ENCODE data around the gene SLC5A8. TPM values are rescaled to one million over a fixed set of nuclear protein-coding genes. Genes with fewer than 3 reads are reported as not detected.

SLC5A8 gene
- total and polyA plus RNA-seq, 2 donors (not counting 1 experiment from before 2014, with no cell fraction given): not detected

- ATAC-seq (ENCODE audit: low read depth) (no peak), DNase-seq (no peak)
- H3K36me3 ChIP-seq (replicated peaks in 1 of 2; ENCODE audit: control extremely low read depth in 1 of 2, control insufficient read depth in 1 of 2, extremely low read depth in 1 of 2, insufficient read depth in 2 of 2, low read length in 1 of 2): no peaks in the 10 kb centered on the region
- TF ChIP-seq CTCF (IDR thresholded peaks at IDR 0.05) (no peak), EZH2 (IDR thresholded peaks at IDR 0.05; ENCODE audit: borderline replicate concordance, insufficient read depth, low read depth, low read length, poor library complexity, severe bottlenecking) (no peak)
- no peaks in the 10 kb centered on the region for H3K27me3 Mint-ChIP-seq
- H2AFZ ChIP-seq (ENCODE audit: insufficient read depth, low read depth, low read length, poor library complexity, severe bottlenecking): no peak overlapping the region
- no peak overlapping the region for H3K9ac ChIP-seq (ENCODE audit: low read length)
- no peaks in the 10 kb centered on the region for H3K4me1 Mint-ChIP-seq
- H3K9me3 ChIP-seq (ENCODE audit: control extremely low read depth in 1 of 3, control insufficient read depth in 2 of 3, insufficient read depth in 1 of 3, low read length in 2 of 3): no peaks in the 10 kb centered on the region
- no peak overlapping the region for H3K27ac Mint-ChIP-seq
- no peaks in the 10 kb centered on the region for H3K27me3 ChIP-seq (replicated peaks in 1 of 4; ENCODE audit: control extremely low read depth in 1 of 4, control insufficient read depth in 3 of 4, insufficient read depth in 4 of 4, low read length in 3 of 4)
- ChIA-PET POLR2A (no interaction called here), CTCF (no interaction called here)
- no peaks in the 10 kb centered on the region for H4K20me1 ChIP-seq (ENCODE audit: control insufficient read depth, insufficient read depth, low read length, poor library complexity, severe bottlenecking)
- H3K4me3 Mint-ChIP-seq: no peak overlapping the region
- no CpG with 5 or more reads among the region's 1 CpG for WGBS (ENCODE audit: insufficient coverage)
- H3K4me3 ChIP-seq (ENCODE audit: control extremely low read depth in 1 of 5, extremely low read depth in 1 of 5, insufficient read depth in 1 of 5, low read depth in 2 of 5, low read length in 4 of 5): no peak overlapping the region
- H3K9me3 Mint-ChIP-seq (ENCODE audit: insufficient read depth): no peaks in the 10 kb centered on the region
- intact Hi-C loops (cut with micrococcal nuclease): no loop called here
- H3K27ac ChIP-seq (ENCODE audit: low read length in 2 of 2): no peak overlapping the region
- no peaks in the 10 kb centered on the region for H3K4me1 ChIP-seq (ENCODE audit: control insufficient read depth in 2 of 2, insufficient read depth in 2 of 2, low read length in 2 of 2)
- no peaks in the 10 kb centered on the region for H3K79me2 ChIP-seq (ENCODE audit: control insufficient read depth, insufficient read depth, low read length)
- H3K4me2 ChIP-seq (replicated peaks; ENCODE audit: low read depth, low read length, poor library complexity, severe bottlenecking): no peak overlapping the region
Observed at GRCh38 chr12:101200824-101201223, 9.2 kb downstream of the SLC5A8 start.

GRCh38 chr12:101200145-101200544 is 9.9 kb downstream of the SLC5A8 start:
- intact Hi-C loops (cut with micrococcal nuclease): no loop called here
- Mint-ChIP-seq H3K9me3 (ENCODE audit: insufficient read depth) (no peaks in the 10 kb centered on the region), H3K4me1 (no peaks in the 10 kb centered on the region), H3K27me3 (no peaks in the 10 kb centered on the region), H3K27ac (no peak overlapping the region), H3K4me3 (no peak overlapping the region)
- H3K9ac ChIP-seq (ENCODE audit: low read length): no peak overlapping the region
- no peaks in the 10 kb centered on the region for H3K4me1 ChIP-seq (ENCODE audit: control insufficient read depth in 2 of 2, insufficient read depth in 2 of 2, low read length in 2 of 2)
- no peak for ATAC-seq (ENCODE audit: low read depth)
- ChIA-PET CTCF (no interaction called here), POLR2A (no interaction called here)
- TF ChIP-seq CTCF (IDR thresholded peaks at IDR 0.05): no peak
- H2AFZ ChIP-seq (ENCODE audit: insufficient read depth, low read depth, low read length, poor library complexity, severe bottlenecking): no peak overlapping the region
- no CpG with 5 or more reads among the region's 2 CpGs for WGBS (ENCODE audit: insufficient coverage)
- no peaks in the 10 kb centered on the region for H3K79me2 ChIP-seq (ENCODE audit: control insufficient read depth, insufficient read depth, low read length)
- H3K4me3 ChIP-seq (ENCODE audit: control extremely low read depth in 1 of 5, extremely low read depth in 1 of 5, insufficient read depth in 1 of 5, low read depth in 2 of 5, low read length in 4 of 5): no peak overlapping the region
- DNase-seq: no peak
- no peaks in the 10 kb centered on the region for H4K20me1 ChIP-seq (ENCODE audit: control insufficient read depth, insufficient read depth, low read length, poor library complexity, severe bottlenecking)
- no peaks in the 10 kb centered on the region for H3K9me3 ChIP-seq (ENCODE audit: control extremely low read depth in 1 of 3, control insufficient read depth in 2 of 3, insufficient read depth in 1 of 3, low read length in 2 of 3)
- H3K36me3 ChIP-seq (replicated peaks in 1 of 2; ENCODE audit: control extremely low read depth in 1 of 2, control insufficient read depth in 1 of 2, extremely low read depth in 1 of 2, insufficient read depth in 2 of 2, low read length in 1 of 2): no peaks in the 10 kb centered on the region
- no peak overlapping the region for H3K4me2 ChIP-seq (replicated peaks; ENCODE audit: low read depth, low read length, poor library complexity, severe bottlenecking)
- H3K27ac ChIP-seq (ENCODE audit: low read length in 2 of 2): no peak overlapping the region
- H3K27me3 ChIP-seq (replicated peaks in 1 of 4; ENCODE audit: control extremely low read depth in 1 of 4, control insufficient read depth in 3 of 4, insufficient read depth in 4 of 4, low read length in 3 of 4): no peaks in the 10 kb centered on the region
